H1 (cell line): ENCODE measurements around the gene ATE1. TPM values are rescaled to one million over a fixed set of nuclear protein-coding genes. Genes with fewer than 3 reads are reported as not detected.

Source experiments
- CTCF ChIA-PET: fragments of 300-600 bp; sonication (Branson Sonifier 250); formaldehyde crosslinking; loops from one replicate; lab custom pipeline; 2021; ENCODE audit not compliant: partially characterized antibody; lab: Charles Lee
- POLR2A ChIA-PET: fragments of 300-600 bp; sonication (Branson Sonifier 250); formaldehyde crosslinking; loops from one replicate; lab custom pipeline; 2021; ENCODE audit warnings: inconsistent platforms; ENCODE audit not compliant: partially characterized antibody; lab: Charles Lee
- DNase-seq, 2 experiments: peaks; one replicate each; pipeline versions ENCODE4 v3.0.0 to v3.0.0-alpha.2; 2010 to 2022; ENCODE audit warnings: low spot score in 2 of 2, low read depth in 1 of 2, mixed read lengths in 1 of 2
- FAIRE-seq: peaks from 2 replicates; lab custom pipeline; 2011; peaks lifted over from hg19 to GRCh38; lab: Jason Lieb, UNC
- H2AFZ ChIP-seq: 2 replicates; pipeline ENCODE4 v1.8.1; 2012; ENCODE audit warnings: low read length, inconsistent platforms
- H2AK5ac ChIP-seq: 2 replicates; pipeline ENCODE4 v1.6.1; 2013; ENCODE audit warnings: low read depth, low read length
- H2BK120ac ChIP-seq: replicated peaks from 2 replicates; pipeline ENCODE3; 2013; ENCODE audit warnings: low read depth, low read length, inconsistent platforms
- H2BK12ac ChIP-seq: 2 replicates; pipeline ENCODE4 v1.6.1; 2013; ENCODE audit warnings: low read depth, low read length
- H2BK15ac ChIP-seq: 2 replicates; pipeline ENCODE4 v1.6.1; 2013; ENCODE audit warnings: low read length
- H2BK20ac ChIP-seq: 2 replicates; pipeline ENCODE4 v1.6.1; 2013; ENCODE audit warnings: low read length
- H2BK5ac ChIP-seq: 2 replicates; pipeline ENCODE4 v1.6.1; 2013; ENCODE audit warnings: low read depth, low read length
- H3K14ac ChIP-seq: 2 replicates; pipeline ENCODE4 v1.6.1; 2013; ENCODE audit warnings: inconsistent platforms; ENCODE audit not compliant: insufficient read length
- H3K18ac ChIP-seq: 2 replicates; pipeline ENCODE4 v1.6.1; 2013; ENCODE audit warnings: low read length; ENCODE audit errors: extremely low read depth
- H3K23ac ChIP-seq: 2 replicates; pipeline ENCODE4 v1.6.1; 2013; ENCODE audit warnings: inconsistent platforms; ENCODE audit not compliant: insufficient read length
- H3K23me2 ChIP-seq: 2 replicates; pipeline ENCODE4 v1.6.1; 2013; ENCODE audit warnings: low read depth, low read length
- H3K27ac ChIP-seq: 2 replicates; pipeline ENCODE4 v1.6.1; 2011; ENCODE audit warnings: low read depth, low read length, inconsistent platforms
- H3K27me3 ChIP-seq, 4 experiments: replicated peaks in 1 of 4; 1 replicate in 1 of 4; 2 replicates in 3 of 4; pipeline versions ENCODE4 v1.6.1 to v1.8.1; 2011 to 2013; ENCODE audit warnings: low read length in 3 of 4, mild to moderate bottlenecking in 3 of 4, inconsistent platforms in 2 of 4, mixed read lengths in 2 of 4, moderate library complexity in 1 of 4; ENCODE audit not compliant: control insufficient read depth in 3 of 4, insufficient read depth in 3 of 4; ENCODE audit errors: extremely low read depth in 1 of 4
- H3K36me3 ChIP-seq, 4 experiments: 2 replicates each; pipeline versions ENCODE4 v1.6.1 to v1.8.1; 2011 to 2013; ENCODE audit warnings: mild to moderate bottlenecking in 4 of 4, low read length in 3 of 4, moderate library complexity in 2 of 4, control low read depth in 1 of 4, inconsistent platforms in 1 of 4; ENCODE audit not compliant: insufficient read depth in 4 of 4, control insufficient read depth in 2 of 4
- H3K4ac ChIP-seq: replicated peaks from 2 replicates; pipeline ENCODE3; 2013; ENCODE audit warnings: low read length, low read depth, mixed read lengths, inconsistent platforms; ENCODE audit not compliant: insufficient read length
- H3K4me1 ChIP-seq, 4 experiments: replicated peaks in 1 of 4; 1 replicate in 1 of 4; 2 replicates in 3 of 4; pipeline versions ENCODE4 v1.6.1 to v1.8.1; 2011 to 2013; ENCODE audit warnings: low read length in 3 of 4, inconsistent platforms in 2 of 4, mixed read lengths in 1 of 4; ENCODE audit not compliant: insufficient read depth in 4 of 4, control insufficient read depth in 3 of 4
- H3K4me2 ChIP-seq, 2 experiments: 2 replicates each; pipeline versions ENCODE4 v1.6.1 to v1.8.1; 2011 to 2013; ENCODE audit warnings: low read depth in 2 of 2, low read length in 2 of 2, control low read depth in 1 of 2, inconsistent platforms in 1 of 2, mild to moderate bottlenecking in 1 of 2; ENCODE audit not compliant: insufficient read depth in 1 of 2
- H3K4me3 ChIP-seq, 4 experiments: fragments of 200-600, 300-600 bp in 1 of 4; sonication (generic), shearing (Covaris generic), sonication (Bioruptor Twin) in 1 of 4; 2 replicates each; pipeline versions ENCODE4 v1.5.1 to v1.8.1; 2011 to 2016; ENCODE audit warnings: low read length in 4 of 4, low read depth in 3 of 4, control low read depth in 2 of 4, inconsistent platforms in 2 of 4, mild to moderate bottlenecking in 2 of 4, mixed read lengths in 1 of 4, moderate library complexity in 1 of 4; ENCODE audit not compliant: insufficient read depth in 2 of 4; ENCODE audit errors: extremely low read depth in 1 of 4
- H3K56ac ChIP-seq: replicated peaks from 2 replicates; pipeline ENCODE3; 2013; ENCODE audit warnings: low read depth, mild to moderate bottlenecking, mixed read lengths, low read length, inconsistent platforms; ENCODE audit not compliant: insufficient read length
- H3K79me1 ChIP-seq: 2 replicates; pipeline ENCODE4 v1.6.1; 2013; ENCODE audit warnings: low read depth, low read length, control low read depth
- H3K79me2 ChIP-seq, 2 experiments: 2 replicates each; pipeline versions ENCODE4 v1.6.1 to v1.8.1; 2012 to 2013; ENCODE audit warnings: low read length in 2 of 2, mild to moderate bottlenecking in 2 of 2, inconsistent platforms in 1 of 2; ENCODE audit not compliant: insufficient read depth in 2 of 2, control insufficient read depth in 1 of 2
- H3K9ac ChIP-seq, 4 experiments: replicated peaks in 1 of 4; 1 replicate in 1 of 4; 2 replicates in 3 of 4; pipeline versions ENCODE4 v1.6.1 to v1.8.1; 2011 to 2013; ENCODE audit warnings: low read depth in 3 of 4, low read length in 3 of 4, control low read depth in 2 of 4, mild to moderate bottlenecking in 2 of 4, moderate library complexity in 2 of 4, inconsistent platforms in 1 of 4; ENCODE audit errors: extremely low read depth in 1 of 4
- H3K9me3 ChIP-seq, 2 experiments: 2 replicates each; pipeline versions ENCODE4 v1.6.1 to v1.8.1; 2012 to 2013; ENCODE audit warnings: mild to moderate bottlenecking in 2 of 2, moderate library complexity in 2 of 2, control low read depth in 1 of 2, inconsistent platforms in 1 of 2, low read depth in 1 of 2, low read length in 1 of 2, mixed read lengths in 1 of 2; ENCODE audit not compliant: insufficient read depth in 2 of 2
- H4K20me1 ChIP-seq, 2 experiments: replicated peaks in 1 of 2; 2 replicates each; pipeline versions ENCODE3 to v1.8.1; 2011 to 2013; ENCODE audit warnings: inconsistent platforms in 2 of 2, low read length in 2 of 2, mild to moderate bottlenecking in 1 of 2; ENCODE audit not compliant: insufficient read depth in 2 of 2, control insufficient read depth in 1 of 2
- H4K5ac ChIP-seq: 2 replicates; pipeline ENCODE4 v1.6.1; 2013; ENCODE audit warnings: low read length, low read depth, mixed read lengths, inconsistent platforms; ENCODE audit not compliant: insufficient read length
- H4K8ac ChIP-seq: 2 replicates; pipeline ENCODE4 v1.8.0; 2013; ENCODE audit warnings: mild to moderate bottlenecking, moderate library complexity, low read length, inconsistent platforms; ENCODE audit not compliant: insufficient read depth; ENCODE audit errors: extremely low read depth
- H4K91ac ChIP-seq: replicated peaks from 2 replicates; pipeline ENCODE3; 2013; ENCODE audit warnings: low read length, mixed read lengths, inconsistent platforms; ENCODE audit not compliant: insufficient read length
- BRCA1 ChIP-seq: IDR thresholded peaks from 2 replicates; pipeline ENCODE4 v1.6.1; 2012; ENCODE audit warnings: low read depth, low read length, improper control_type of control experiment
- EGR1 ChIP-seq: IDR thresholded peaks from 2 replicates; pipeline ENCODE4 v1.6.1; 2011; ENCODE audit warnings: low read depth, low read length, borderline replicate concordance
- GABPA ChIP-seq: IDR thresholded peaks from 2 replicates; pipeline ENCODE4 v1.6.1; 2011; ENCODE audit warnings: mild to moderate bottlenecking, low read length, moderate library complexity, borderline replicate concordance; ENCODE audit not compliant: insufficient read depth
- JUN ChIP-seq: IDR thresholded peaks from 2 replicates; pipeline ENCODE4 v1.6.1; 2011; ENCODE audit warnings: low read depth, mild to moderate bottlenecking, improper control_type of control experiment, low read length
- JUND ChIP-seq: IDR thresholded peaks from 2 replicates; pipeline ENCODE4 v1.6.1; 2011; ENCODE audit warnings: mild to moderate bottlenecking, improper control_type of control experiment, low read length
- RNF2 ChIP-seq: fragments of 200-900, 300-1000 bp; sonication (generic); IDR thresholded peaks from 2 replicates; pipeline ENCODE4 v1.7.1; 2016; ENCODE audit warnings: borderline replicate concordance, low read depth, mild to moderate bottlenecking, antibody characterized with exemption, low read length; ENCODE audit not compliant: poor library complexity, severe bottlenecking; ENCODE audit errors: missing control alignments
- SIN3A ChIP-seq, 2 experiments: IDR thresholded peaks in 1 of 2; conservative IDR thresholded peaks in 1 of 2; 2 replicates each; pipeline ENCODE4 v1.6.1; 2011 to 2012; ENCODE audit warnings: low read length in 2 of 2, improper control_type of control experiment in 1 of 2, low read depth in 1 of 2, mild to moderate bottlenecking in 1 of 2
- SP4 ChIP-seq: IDR thresholded peaks from 2 replicates; pipeline ENCODE4 v1.6.1; 2012; ENCODE audit warnings: low read length, inconsistent platforms
- WGBS, 2 experiments: shearing (Covaris generic) in 1 of 2; methylation state at CpG; one replicate each; pipeline versions ENCODE4 v1.1.6 to v1.1.7; 2013 to 2015; ENCODE audit warnings: low lambda C conversion rate in 2 of 2, mixed read lengths in 2 of 2, inconsistent platforms in 1 of 2, low coverage in 1 of 2, missing lambda C conversion rate in 1 of 2; ENCODE audit not compliant: insufficient replicate concordance in 2 of 2, insufficient coverage in 1 of 2, insufficient read length in 1 of 2; ENCODE audit errors: extremely low coverage in 1 of 2, missing lambda C conversion rate in 1 of 2; 5-methylcytosine and 5-hydroxymethylcytosine counted together
- polyA plus RNA-seq, 7 experiments: library from polyadenylated mRNA; depleted of rRNA in 3 of 7; stranded (reverse) in 5 of 7; unstranded in 2 of 7; fragments of >200 nt in 5 of 7; fragments of 200-250 nt in 2 of 7; gene quantifications; 1 replicate in 5 of 7; 2 replicates in 1 of 7; 4 replicates in 1 of 7; pipeline versions ENCODE4 v1.2.1 to v1.2.3, GENCODE V29; 2011 to 2013; ENCODE audit warnings: missing spikeins in 2 of 7, mixed read lengths in 2 of 7
- total RNA-seq: library from RNA; stranded (reverse); fragmentation: NEBNext Ultra II Directional; extraction: Animal tissue kit (Norgen Biotek cat#: 25700); gene quantifications from 2 replicates; pipeline ENCODE4 v1.2.1, GENCODE V29; 2021
- TF ChIP-seq, protein P1 (sequence below): IDR thresholded peaks from 2 replicates; pipeline ENCODE4 v1.6.1; 2012; ENCODE audit warnings: low read length, inconsistent platforms

Gene ATE1
- total and polyA plus RNA-seq, 2 of the 8 experiments (the other 6 are each of a cell fraction or from before 2014, with no cell fraction given): 8.8 to 26.9 TPM

DNA sequence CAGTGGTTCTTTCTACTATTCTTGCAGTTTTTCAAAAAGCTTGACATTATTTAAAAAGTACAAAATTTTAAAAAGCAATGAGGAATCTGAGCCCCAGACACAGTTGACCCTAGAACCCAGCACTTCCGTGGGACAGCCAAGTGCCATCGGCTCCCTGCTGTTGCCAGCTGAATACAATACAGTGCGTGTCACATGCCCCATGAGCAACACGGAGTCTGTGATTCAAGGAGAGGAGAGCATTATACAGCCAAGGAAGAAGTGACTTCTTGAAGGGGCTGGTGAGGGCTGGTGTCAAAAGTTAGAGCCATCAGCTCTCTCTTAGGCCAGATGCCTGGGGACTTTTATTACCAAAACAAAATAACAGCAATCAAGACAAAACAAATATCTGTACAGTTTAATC lies 206.6 kb downstream of the ATE1 start:
- H2BK120ac ChIP-seq: no peak overlapping the region
- no peak for DNase-seq
- no peak overlapping the region for H3K4ac ChIP-seq
- H3K9ac ChIP-seq: no peak overlapping the region
- no peak overlapping the region for H2BK15ac ChIP-seq
- ChIA-PET CTCF (interaction anchor here (1.3 to 4.1 kb wide), 2 partner anchors 24 to 33 kb away, joined by 3 to 19 read pairs; no protein-coding TSS in a partner anchor), POLR2A (no interaction called here)
- H3K14ac ChIP-seq: no peak overlapping the region
- no peak overlapping the region for H2AFZ ChIP-seq
- H2AK5ac ChIP-seq: no peak overlapping the region
- H2BK12ac ChIP-seq: no peak overlapping the region
- no peak overlapping the region for H3K4me2 ChIP-seq
- H2BK5ac ChIP-seq: no peak overlapping the region
- no peaks in the 10 kb centered on the region for H3K79me2 ChIP-seq
- H3K23ac ChIP-seq: no peak overlapping the region
- no peak overlapping the region for H4K91ac ChIP-seq
- H3K79me1 ChIP-seq: no peaks in the 10 kb centered on the region
- FAIRE-seq: no peak
- H3K27me3 ChIP-seq: no peaks in the 10 kb centered on the region
- no peaks in the 10 kb centered on the region for H3K36me3 ChIP-seq
- H3K18ac ChIP-seq: no peak overlapping the region
- no peak overlapping the region for H4K8ac ChIP-seq
- peaks cover 0 to 4% of the 10 kb centered on the region in 2 experiments; a peak in 2 of 4 replicates for H3K9me3 ChIP-seq
- 92% methylated on average over 4 of the region's 4 CpGs; no CpG with 5 or more reads in 1 of the 2 experiments for WGBS, 2 experiments
- no peak overlapping the region for H3K56ac ChIP-seq
- H4K20me1 ChIP-seq: no peaks in the 10 kb centered on the region
- no peak overlapping the region for H4K5ac ChIP-seq
- H3K27ac ChIP-seq: no peak overlapping the region
- H2BK20ac ChIP-seq: no peak overlapping the region
- no peak for TF ChIP-seq BRCA1
- TF ChIP-seq SIN3A (conservative IDR thresholded peaks at IDR 0.05 in 1 of 2, IDR thresholded peaks at IDR 0.05 in 1 of 2; ENCODE audit: low read depth in 1 of 2, low read length in 2 of 2): no peak
- TF ChIP-seq SP4: no peak
- no peak for TF ChIP-seq GABPA
- no peak for TF ChIP-seq RNF2
- TF ChIP-seq, protein P1, sequence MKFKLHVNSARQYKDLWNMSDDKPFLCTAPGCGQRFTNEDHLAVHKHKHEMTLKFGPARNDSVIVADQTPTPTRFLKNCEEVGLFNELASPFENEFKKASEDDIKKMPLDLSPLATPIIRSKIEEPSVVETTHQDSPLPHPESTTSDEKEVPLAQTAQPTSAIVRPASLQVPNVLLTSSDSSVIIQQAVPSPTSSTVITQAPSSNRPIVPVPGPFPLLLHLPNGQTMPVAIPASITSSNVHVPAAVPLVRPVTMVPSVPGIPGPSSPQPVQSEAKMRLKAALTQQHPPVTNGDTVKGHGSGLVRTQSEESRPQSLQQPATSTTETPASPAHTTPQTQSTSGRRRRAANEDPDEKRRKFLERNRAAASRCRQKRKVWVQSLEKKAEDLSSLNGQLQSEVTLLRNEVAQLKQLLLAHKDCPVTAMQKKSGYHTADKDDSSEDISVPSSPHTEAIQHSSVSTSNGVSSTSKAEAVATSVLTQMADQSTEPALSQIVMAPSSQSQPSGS: no peak
- no peak for TF ChIP-seq EGR1
- TF ChIP-seq JUN: no peak
- no peak for TF ChIP-seq JUND
- TF ChIP-seq, all 59 proteins: peak for 0
- Histone ChIP-seq H3K23me2 (no peaks in the 10 kb centered on the region), H3K4me1 (peaks cover 0 to 4% (median 2%) of the 10 kb centered on the region in 4 experiments; a peak in 2 of 7 replicates), H3K4me3 (no peak overlapping the region)
